Upper lobe of left lung (tissue), 4 donors: ENCODE results near the gene OGDH.

ENCODE experiments used
- POLR2A ChIP-seq, 4 donors: fragments of 450-650 bp; IDR thresholded peaks; one replicate each; pipeline ENCODE4 v1.5.1; 2016 to 2017; ENCODE audit warnings: antibody characterized with exemption in 4 of 4, mild to moderate bottlenecking in 2 of 4
- TF ChIP-seq, protein P1 (sequence below), 6 experiments: fragments of 450-650 bp in 4 of 6; fragments of 200-600 bp in 2 of 6; sonication (generic) in 2 of 6; IDR thresholded peaks; one replicate each; pipeline ENCODE4 v1.5.1; 2016 to 2019; ENCODE audit warnings: antibody characterized with exemption in 6 of 6

- TF ChIP-seq, protein P1, sequence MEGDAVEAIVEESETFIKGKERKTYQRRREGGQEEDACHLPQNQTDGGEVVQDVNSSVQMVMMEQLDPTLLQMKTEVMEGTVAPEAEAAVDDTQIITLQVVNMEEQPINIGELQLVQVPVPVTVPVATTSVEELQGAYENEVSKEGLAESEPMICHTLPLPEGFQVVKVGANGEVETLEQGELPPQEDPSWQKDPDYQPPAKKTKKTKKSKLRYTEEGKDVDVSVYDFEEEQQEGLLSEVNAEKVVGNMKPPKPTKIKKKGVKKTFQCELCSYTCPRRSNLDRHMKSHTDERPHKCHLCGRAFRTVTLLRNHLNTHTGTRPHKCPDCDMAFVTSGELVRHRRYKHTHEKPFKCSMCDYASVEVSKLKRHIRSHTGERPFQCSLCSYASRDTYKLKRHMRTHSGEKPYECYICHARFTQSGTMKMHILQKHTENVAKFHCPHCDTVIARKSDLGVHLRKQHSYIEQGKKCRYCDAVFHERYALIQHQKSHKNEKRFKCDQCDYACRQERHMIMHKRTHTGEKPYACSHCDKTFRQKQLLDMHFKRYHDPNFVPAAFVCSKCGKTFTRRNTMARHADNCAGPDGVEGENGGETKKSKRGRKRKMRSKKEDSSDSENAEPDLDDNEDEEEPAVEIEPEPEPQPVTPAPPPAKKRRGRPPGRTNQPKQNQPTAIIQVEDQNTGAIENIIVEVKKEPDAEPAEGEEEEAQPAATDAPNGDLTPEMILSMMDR (IDR thresholded peaks at IDR 0.05), result no peak
- TF ChIP-seq POLR2A (IDR thresholded peaks at IDR 0.05), result no peak
Observed at GRCh38 chr7:44685723-44686122, 79.3 kb downstream of the OGDH start.
